Epithelial cell of proximal tubule (primary cell): ENCODE measurements around the gene FAT4. TPM values are rescaled to one million over a fixed set of nuclear protein-coding genes. Genes with fewer than 3 reads are reported as not detected.

Experiments
- DNase-seq: peaks from one replicate; pipeline ENCODE4 v3.0.0-alpha.2; 2011; ENCODE audit warnings: low read depth
- H3K4me3 ChIP-seq: 2 replicates; pipeline ENCODE4 v1.5.1; 2011; ENCODE audit warnings: low read depth, mild to moderate bottlenecking, low read length
- total RNA-seq: library from RNA; depleted of rRNA; stranded (reverse); fragments of >200 nt; gene quantifications from 2 replicates; pipeline ENCODE4 v1.2.3, GENCODE V29; 2015
- TF ChIP-seq, protein P1 (sequence below): conservative IDR thresholded peaks from 2 replicates; pipeline ENCODE4 v1.5.1; 2012; ENCODE audit warnings: low read depth, mild to moderate bottlenecking, low read length

The FAT4 gene
- total RNA-seq, 1 donor from 2014 or later, result 0.58 TPM

DNA sequence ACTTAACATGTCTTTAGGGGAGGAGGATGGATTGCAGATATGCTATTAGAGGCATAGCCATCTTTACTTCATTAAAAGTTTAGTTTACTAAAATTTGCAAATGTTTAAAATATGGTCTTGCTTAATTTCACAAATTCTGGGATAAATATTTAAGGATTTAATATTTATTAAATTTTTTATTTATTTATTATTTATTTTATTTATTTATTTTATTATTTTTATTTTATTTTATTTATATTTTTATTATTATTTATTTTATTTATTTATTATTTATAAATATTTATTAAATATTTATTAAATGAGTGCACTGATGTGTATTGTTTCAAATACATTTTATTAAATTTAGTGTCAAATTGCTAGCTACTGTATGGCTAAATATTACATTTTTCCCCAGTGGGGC lies 46.0 kb downstream of the FAT4 start:
- H3K4me3 ChIP-seq, result no peak overlapping the region
- no peak for DNase-seq
- TF ChIP-seq, protein P1, sequence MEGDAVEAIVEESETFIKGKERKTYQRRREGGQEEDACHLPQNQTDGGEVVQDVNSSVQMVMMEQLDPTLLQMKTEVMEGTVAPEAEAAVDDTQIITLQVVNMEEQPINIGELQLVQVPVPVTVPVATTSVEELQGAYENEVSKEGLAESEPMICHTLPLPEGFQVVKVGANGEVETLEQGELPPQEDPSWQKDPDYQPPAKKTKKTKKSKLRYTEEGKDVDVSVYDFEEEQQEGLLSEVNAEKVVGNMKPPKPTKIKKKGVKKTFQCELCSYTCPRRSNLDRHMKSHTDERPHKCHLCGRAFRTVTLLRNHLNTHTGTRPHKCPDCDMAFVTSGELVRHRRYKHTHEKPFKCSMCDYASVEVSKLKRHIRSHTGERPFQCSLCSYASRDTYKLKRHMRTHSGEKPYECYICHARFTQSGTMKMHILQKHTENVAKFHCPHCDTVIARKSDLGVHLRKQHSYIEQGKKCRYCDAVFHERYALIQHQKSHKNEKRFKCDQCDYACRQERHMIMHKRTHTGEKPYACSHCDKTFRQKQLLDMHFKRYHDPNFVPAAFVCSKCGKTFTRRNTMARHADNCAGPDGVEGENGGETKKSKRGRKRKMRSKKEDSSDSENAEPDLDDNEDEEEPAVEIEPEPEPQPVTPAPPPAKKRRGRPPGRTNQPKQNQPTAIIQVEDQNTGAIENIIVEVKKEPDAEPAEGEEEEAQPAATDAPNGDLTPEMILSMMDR, result no peak
